Psoas muscle (tissue), 8 donors: Measurements from ENCODE around the gene CELF4. TPM values are rescaled to one million over a fixed set of nuclear protein-coding genes. Genes with fewer than 3 reads are reported as not detected.

Source experiments
- ATAC-seq, 4 donors: fragments of 200-7000 bp; cut with Tn5 transposase; one replicate each; pipeline ENCODE4 v1.9.1; 2020; ENCODE audit warnings: moderate library complexity in 3 of 4, mild to moderate bottlenecking in 2 of 4
- DNase-seq, 2 donors: peaks; one replicate each; pipeline ENCODE4 v3.0.0-alpha.2; 2020
- H3K27ac ChIP-seq: fragments of 200-600 bp; one replicate; pipeline ENCODE4 v1.8.0; 2022
- H3K27me3 ChIP-seq, 3 donors: fragments of 200-600 bp in 1 of 3; one replicate each; pipeline versions ENCODE4 v1.6.1 to v1.8.0; 2013 to 2022; ENCODE audit warnings: low read length in 2 of 3, mild to moderate bottlenecking in 2 of 3, moderate library complexity in 1 of 3; ENCODE audit not compliant: insufficient read depth in 3 of 3
- H3K36me3 ChIP-seq, 2 donors: fragments of 200-600 bp in 1 of 2; one replicate each; pipeline versions ENCODE4 v1.6.1 to v1.8.0; 2013 to 2022; ENCODE audit warnings: low read depth in 1 of 2, mild to moderate bottlenecking in 1 of 2, moderate library complexity in 1 of 2; ENCODE audit not compliant: insufficient read depth in 1 of 2
- H3K4me1 ChIP-seq: fragments of 200-600 bp; one replicate; pipeline ENCODE4 v1.8.0; 2022
- H3K4me3 ChIP-seq: fragments of 200-600 bp; one replicate; pipeline ENCODE4 v1.8.0; 2022; ENCODE audit warnings: mild to moderate bottlenecking
- H3K9me3 ChIP-seq: fragments of 200-600 bp; one replicate; pipeline ENCODE4 v1.8.0; 2022
- WGBS, 3 donors: extraction: QIAGEN DNeasy Blood & Tissue Kit; methylation state at CpG; one replicate each; pipeline versions ENCODE4 v1.1.6 to v1.1.7; 2013; 5-methylcytosine and 5-hydroxymethylcytosine counted together
- intact Hi-C, 2 donors: fragments of 100-400 bp; cut with DNase I; formaldehyde crosslinking; loops; one replicate each; pipeline versions ENCODE4 v1.11.0 to v1.14.2; 2022
- polyA plus RNA-seq, 3 donors: library from polyadenylated mRNA; stranded (reverse); fragments of 200-250 nt; gene quantifications; one replicate each; pipeline ENCODE4 v1.2.3, GENCODE V29; 2013
- total RNA-seq, 4 donors: library from RNA; stranded (reverse); fragmentation: NEBNext Ultra II Directional in 2 of 4; extraction: Animal tissue kit (Norgen Biotek cat#: 25700) in 2 of 4; gene quantifications; one replicate each; pipeline versions ENCODE4 v1.2.1 to v1.2.4, GENCODE V29; 2021 to 2023
- TF ChIP-seq, protein P1 (sequence below): fragments of 200-600 bp; IDR thresholded peaks from one replicate; pipeline ENCODE4 v1.8.0; 2022; ENCODE audit warnings: antibody characterized with exemption
- donor health status: healthy with polysubstance abuse.
- donor health status: DM: no; HTN: no; CAD: no; lungs with moderate emphysema.
- donor health status: Bipolar disorder and iron deficiency.
- donor health status: healthy.
- donor health status: DM: yes; HTN: yes; CAD: no.
- donor health status: DM: no; HTN: no; CAD: no.
- donor health status: DM: no; HTN: no; CAD: no.
- donor health status: DM: yes; HTN: yes; CAD: no.

Gene CELF4
- total and polyA plus RNA-seq, 7 donors: 0.17 to 0.28 (median 0.17) TPM; not detected in 3

DNA sequence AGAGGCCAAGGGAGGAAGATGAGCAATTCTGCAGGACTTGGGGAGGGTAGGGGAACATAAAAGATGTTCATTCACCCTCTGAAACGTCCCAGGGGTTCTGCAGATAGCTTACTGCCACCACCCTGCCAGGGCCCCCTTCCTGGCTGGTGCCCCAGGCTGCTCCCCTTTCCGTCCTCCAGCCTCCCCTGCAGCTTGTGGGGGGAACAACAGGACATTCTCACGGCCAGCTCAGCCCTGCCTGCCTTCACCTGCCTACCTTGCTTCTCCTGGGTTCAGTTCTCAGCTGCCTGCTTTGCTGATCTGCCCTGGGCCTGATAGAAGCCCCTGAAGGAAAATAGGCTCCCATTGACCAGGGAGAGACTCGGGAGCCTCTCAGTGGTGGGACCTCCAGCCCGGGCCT is 251.1 kb downstream of the CELF4 start:
- ATAC-seq (no peak), DNase-seq (no peak)
- no peaks in the 10 kb centered on the region for H3K27me3 ChIP-seq
- H3K27ac ChIP-seq: no peak overlapping the region
- intact Hi-C loops: no loop called here
- no peak overlapping the region for H3K4me3 ChIP-seq
- 64 to 80% (median 68%) methylated on average over 5 of the region's 5 CpGs for WGBS, 3 donors
- TF ChIP-seq, protein P1, sequence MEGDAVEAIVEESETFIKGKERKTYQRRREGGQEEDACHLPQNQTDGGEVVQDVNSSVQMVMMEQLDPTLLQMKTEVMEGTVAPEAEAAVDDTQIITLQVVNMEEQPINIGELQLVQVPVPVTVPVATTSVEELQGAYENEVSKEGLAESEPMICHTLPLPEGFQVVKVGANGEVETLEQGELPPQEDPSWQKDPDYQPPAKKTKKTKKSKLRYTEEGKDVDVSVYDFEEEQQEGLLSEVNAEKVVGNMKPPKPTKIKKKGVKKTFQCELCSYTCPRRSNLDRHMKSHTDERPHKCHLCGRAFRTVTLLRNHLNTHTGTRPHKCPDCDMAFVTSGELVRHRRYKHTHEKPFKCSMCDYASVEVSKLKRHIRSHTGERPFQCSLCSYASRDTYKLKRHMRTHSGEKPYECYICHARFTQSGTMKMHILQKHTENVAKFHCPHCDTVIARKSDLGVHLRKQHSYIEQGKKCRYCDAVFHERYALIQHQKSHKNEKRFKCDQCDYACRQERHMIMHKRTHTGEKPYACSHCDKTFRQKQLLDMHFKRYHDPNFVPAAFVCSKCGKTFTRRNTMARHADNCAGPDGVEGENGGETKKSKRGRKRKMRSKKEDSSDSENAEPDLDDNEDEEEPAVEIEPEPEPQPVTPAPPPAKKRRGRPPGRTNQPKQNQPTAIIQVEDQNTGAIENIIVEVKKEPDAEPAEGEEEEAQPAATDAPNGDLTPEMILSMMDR: no peak
- no peaks in the 10 kb centered on the region for H3K9me3 ChIP-seq
- H3K36me3 ChIP-seq: no peaks in the 10 kb centered on the region
- H3K4me1 ChIP-seq: no peaks in the 10 kb centered on the region

DNA sequence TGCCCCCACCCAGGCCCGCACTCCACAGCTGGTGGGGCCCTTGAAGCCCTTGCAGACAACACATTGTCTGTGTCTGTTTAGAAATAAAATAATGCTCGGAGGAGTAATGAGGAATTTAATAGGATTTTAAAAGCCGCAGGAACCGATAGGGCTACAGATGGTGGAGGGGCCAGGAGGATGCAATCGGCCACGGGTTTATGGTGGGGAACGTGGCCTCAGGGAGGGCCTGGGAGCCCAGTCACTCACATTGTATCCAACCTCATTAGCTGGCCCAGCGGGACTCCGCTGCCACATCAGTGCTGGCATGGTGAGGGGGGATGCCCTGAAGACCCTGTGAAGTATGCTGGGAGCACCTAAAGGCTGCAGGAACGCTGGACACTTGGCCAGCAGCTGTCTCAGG is 252.0 kb downstream of the CELF4 start:
- TF ChIP-seq, protein P1: no peak
- intact Hi-C loops: no loop called here
- no peak for DNase-seq
- ATAC-seq: no peak
- H3K36me3 ChIP-seq: no peaks in the 10 kb centered on the region
- no peaks in the 10 kb centered on the region for H3K27me3 ChIP-seq
- H3K9me3 ChIP-seq: no peaks in the 10 kb centered on the region
- H3K4me1 ChIP-seq: no peaks in the 10 kb centered on the region
- H3K4me3 ChIP-seq: no peak overlapping the region
- 55 to 74% (median 61%) methylated on average over 10 of the region's 10 CpGs for WGBS, 3 donors
- no peak overlapping the region for H3K27ac ChIP-seq

DNA sequence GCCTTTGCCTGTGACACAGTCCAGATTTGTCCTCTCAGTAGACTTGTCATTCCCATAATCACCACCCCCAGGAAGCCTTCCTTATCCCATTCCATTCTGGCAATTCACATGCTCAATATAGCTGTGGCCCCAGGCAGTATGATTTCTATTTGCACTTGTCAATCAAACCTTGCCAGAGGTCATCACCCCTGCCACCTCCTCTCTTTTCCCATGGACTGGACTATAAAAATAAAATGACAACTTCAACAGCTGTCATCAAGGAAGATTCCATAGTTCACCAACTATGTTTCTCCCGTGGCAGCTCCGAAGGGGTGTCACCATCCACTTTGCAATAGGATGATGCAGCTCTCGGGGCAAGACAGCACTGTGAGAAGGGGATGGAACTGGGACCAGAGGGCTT is 255.7 kb downstream of the CELF4 start:
- Histone ChIP-seq H3K36me3 (no peaks in the 10 kb centered on the region), H3K27me3 (no peaks in the 10 kb centered on the region), H3K27ac (no peak overlapping the region), H3K4me3 (no peak overlapping the region), H3K4me1 (no peaks in the 10 kb centered on the region), H3K9me3 (no peaks in the 10 kb centered on the region)
- intact Hi-C loops: no loop called here
- no peak for ATAC-seq
- DNase-seq: no peak
- TF ChIP-seq, protein P1: no peak
- 48 to 59% (median 57%) methylated on average over 3 of the region's 3 CpGs for WGBS, 3 donors

DNA sequence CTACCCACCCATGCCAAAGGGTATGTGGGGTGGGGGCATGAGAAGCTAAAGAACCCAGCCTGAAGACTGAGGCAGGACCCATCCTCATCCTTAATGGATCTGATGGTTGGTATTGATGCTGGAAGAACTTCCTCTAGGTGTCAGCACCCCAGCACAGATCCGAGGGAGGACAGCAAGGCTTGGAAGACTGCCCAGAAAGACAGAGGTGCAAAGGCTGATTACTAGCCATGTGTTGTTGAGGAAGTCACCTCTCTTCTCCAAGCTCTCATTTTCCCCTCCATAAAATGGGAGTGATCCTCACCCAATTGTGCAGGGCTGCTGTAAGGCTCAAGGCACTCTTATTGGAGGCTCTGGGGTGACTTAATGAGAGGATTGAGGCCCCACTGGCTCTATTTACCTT is 256.5 kb downstream of the CELF4 start:
- Histone ChIP-seq H3K4me1 (no peaks in the 10 kb centered on the region), H3K27ac (no peak overlapping the region), H3K4me3 (no peak overlapping the region), H3K27me3 (no peaks in the 10 kb centered on the region), H3K36me3 (no peaks in the 10 kb centered on the region), H3K9me3 (no peaks in the 10 kb centered on the region)
- 7 to 11% (median 9%) methylated on average over 1 of the region's 1 CpG for WGBS, 3 donors
- ATAC-seq: no peak
- DNase-seq: no peak
- TF ChIP-seq, protein P1: no peak
- intact Hi-C loops: no loop called here

DNA sequence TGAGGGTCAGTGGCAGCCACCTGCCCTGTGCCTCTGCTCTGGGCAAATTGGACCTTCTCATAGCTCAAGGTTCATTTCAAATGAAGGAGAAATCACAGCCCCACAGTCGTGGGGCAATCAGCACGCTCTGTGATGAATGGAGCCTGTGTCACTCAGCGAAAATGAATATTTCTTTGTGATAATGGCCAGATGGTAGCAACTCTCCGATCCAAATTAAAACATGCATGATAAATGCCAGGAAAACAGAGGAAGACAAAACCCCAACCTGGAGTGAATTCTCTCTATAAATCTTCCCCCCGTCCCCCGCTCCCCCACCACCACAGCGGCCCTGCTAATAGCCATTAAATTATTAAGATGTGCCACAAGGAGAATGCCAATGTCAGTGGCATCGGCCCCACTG is 258.4 kb downstream of the CELF4 start:
- ATAC-seq (no peak), DNase-seq (no peak)
- WGBS, 3 donors: 64 to 74% (median 68%) methylated on average over 8 of the region's 8 CpGs
- TF ChIP-seq, protein P1: no peak
- Histone ChIP-seq H3K27me3 (no peaks in the 10 kb centered on the region), H3K36me3 (no peaks in the 10 kb centered on the region), H3K4me1 (no peaks in the 10 kb centered on the region), H3K4me3 (no peak overlapping the region), H3K27ac (no peak overlapping the region), H3K9me3 (no peaks in the 10 kb centered on the region)
- intact Hi-C loops: no loop called here
